ENCODE measurements around the gene SPATA13.
"Not testable (repeated sequence)": the region's sequence is repeated elsewhere in the genome, so short reads cannot be mapped to it uniquely, and the experiment has no call there.

The SPATA13 gene

DNA sequence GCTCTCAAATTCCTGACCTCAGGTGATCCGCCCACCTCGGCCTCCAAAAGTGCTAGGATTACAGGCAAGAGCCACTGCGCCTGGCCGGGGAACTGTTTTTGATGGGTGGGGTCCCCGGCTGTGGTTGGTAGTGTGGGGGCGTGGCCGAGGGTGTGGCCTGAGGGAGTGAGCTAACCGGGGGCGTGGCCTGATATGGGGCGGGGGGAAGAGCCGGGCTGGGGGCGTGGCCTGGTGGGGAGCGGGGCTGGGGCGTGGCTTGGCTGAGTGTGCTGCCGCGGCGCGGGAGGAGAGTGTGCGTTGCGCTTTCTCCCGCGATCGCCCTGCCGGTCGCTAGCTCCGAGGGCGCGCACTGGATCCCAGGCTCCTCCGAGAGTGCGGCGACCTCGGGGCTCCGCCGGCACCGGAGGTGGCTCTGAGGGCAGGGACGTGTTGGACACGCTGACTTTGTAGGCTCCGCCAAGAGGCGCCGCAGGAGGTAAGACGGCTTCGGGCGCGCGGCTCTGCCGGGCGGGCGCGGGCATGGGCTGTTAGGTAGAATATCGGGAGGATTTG lies at the start of gene SPATA13:
TSS of gene SPATA13 (plus strand) at position 263 of the 552 bp plus-strand sequence. CDS start 62,210 bp downstream, outside the sequence.
- no peak for TF ChIP-seq CTCF (conservative IDR thresholded peaks at IDR 0.05; ENCODE audit: low read length)
- H3K4me3 ChIP-seq (ENCODE audit: low read length), result peak within 1 kb of the TSS; percentile 90
- peak; percentile 82 for DNase-seq (ENCODE audit: low read depth)

DNA sequence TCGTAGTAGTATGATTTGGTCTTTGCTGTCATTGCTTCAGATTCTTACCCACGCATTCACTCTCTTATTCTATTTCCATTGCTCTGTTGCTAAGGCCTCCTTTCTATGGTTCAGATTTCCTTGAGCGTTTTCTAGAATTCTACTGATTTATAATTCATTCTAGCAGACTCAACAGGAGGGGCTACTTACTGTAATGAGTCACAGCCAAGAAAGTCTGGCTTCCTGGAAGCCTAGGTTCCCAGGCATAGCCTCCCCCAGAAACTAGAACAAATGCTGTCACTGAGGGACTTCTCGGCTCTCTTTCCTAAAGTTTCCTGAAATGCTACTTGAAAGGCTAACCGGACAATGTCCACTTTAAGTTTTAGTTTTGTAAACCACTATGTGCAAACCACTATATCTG lies 47.7 kb upstream of the SPATA13 start:
- TF ChIP-seq CTCF (conservative IDR thresholded peaks at IDR 0.05; ENCODE audit: low read length), result no peak
- H3K4me3 ChIP-seq (ENCODE audit: low read length), result no peak overlapping the region
- DNase-seq (ENCODE audit: low read depth), result no peak

DNA sequence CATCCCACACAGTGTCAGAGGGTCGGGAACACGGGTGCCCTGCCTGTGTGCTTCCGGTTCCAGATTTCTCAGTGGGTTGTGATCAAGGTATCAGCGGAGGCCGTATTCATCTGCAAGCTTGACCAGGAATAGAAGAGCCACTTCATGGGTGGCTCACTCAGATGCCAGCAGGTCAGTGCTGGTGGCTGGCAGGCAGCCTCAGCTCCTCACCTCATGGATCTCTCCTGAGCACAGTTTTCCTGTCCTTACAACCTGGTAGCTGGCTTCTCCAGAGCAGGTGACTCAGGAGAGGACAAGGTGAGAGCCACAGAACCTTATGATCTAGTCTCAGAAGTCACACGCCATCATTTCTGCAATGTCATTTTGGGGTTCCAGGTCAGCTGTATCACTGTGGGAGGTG lies 44.8 kb upstream of the SPATA13 start:
- no peak for TF ChIP-seq CTCF (conservative IDR thresholded peaks at IDR 0.05; ENCODE audit: low read length)
- no peak overlapping the region for H3K4me3 ChIP-seq (ENCODE audit: low read length)
- no peak for DNase-seq (ENCODE audit: low read depth)

GRCh38 chr13:24116131-24116530 lies 44.4 kb upstream of the SPATA13 start:
- no peak overlapping the region for H3K4me3 ChIP-seq (ENCODE audit: low read length)
- no peak for DNase-seq (ENCODE audit: low read depth)
- no peak for TF ChIP-seq CTCF (conservative IDR thresholded peaks at IDR 0.05; ENCODE audit: low read length)

GRCh38 chr13:24118576-24118975 lies 41.9 kb upstream of the SPATA13 start:
- DNase-seq (ENCODE audit: low read depth), result no peak
- TF ChIP-seq CTCF (conservative IDR thresholded peaks at IDR 0.05; ENCODE audit: low read length), result no peak
- H3K4me3 ChIP-seq (ENCODE audit: low read length), result no peak overlapping the region

- no peak for DNase-seq (ENCODE audit: low read depth)
- no peak overlapping the region for H3K4me3 ChIP-seq (ENCODE audit: low read length)
- TF ChIP-seq CTCF (conservative IDR thresholded peaks at IDR 0.05; ENCODE audit: low read length), result no peak
These were observed 40.7 kb upstream of the SPATA13 start for GRCh38 chr13:24119626-24120508.

GRCh38 chr13:24122045-24122444 lies 38.5 kb upstream of the SPATA13 start:
- not testable (repeated sequence) for H3K4me3 ChIP-seq (ENCODE audit: low read length); DNase-seq (ENCODE audit: low read depth)

Measured in AG10803 (cell line).